ENCODE data around the gene CXXC5.

DNA sequence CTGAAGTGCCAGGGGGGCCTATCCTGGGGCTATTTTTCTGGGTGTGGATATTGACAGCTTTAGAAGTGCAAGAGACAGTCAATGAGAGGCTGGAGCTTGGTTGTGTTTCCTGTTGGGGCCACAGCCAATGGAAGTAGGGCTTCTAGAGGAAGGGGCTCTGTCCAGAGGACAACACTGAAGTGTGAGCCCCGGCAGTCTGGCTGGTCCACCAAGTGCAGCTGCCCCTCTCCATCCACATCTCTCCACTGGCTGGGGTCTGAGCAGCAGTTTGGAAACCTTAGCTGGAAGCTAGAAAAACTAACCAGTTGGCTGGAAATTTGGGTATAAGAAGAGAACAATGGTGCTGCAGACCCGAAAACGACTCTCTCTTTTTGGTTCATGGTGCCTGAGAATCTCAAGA is 83.1 kb downstream of the CXXC5 start:
- TF ChIP-seq, protein P1, sequence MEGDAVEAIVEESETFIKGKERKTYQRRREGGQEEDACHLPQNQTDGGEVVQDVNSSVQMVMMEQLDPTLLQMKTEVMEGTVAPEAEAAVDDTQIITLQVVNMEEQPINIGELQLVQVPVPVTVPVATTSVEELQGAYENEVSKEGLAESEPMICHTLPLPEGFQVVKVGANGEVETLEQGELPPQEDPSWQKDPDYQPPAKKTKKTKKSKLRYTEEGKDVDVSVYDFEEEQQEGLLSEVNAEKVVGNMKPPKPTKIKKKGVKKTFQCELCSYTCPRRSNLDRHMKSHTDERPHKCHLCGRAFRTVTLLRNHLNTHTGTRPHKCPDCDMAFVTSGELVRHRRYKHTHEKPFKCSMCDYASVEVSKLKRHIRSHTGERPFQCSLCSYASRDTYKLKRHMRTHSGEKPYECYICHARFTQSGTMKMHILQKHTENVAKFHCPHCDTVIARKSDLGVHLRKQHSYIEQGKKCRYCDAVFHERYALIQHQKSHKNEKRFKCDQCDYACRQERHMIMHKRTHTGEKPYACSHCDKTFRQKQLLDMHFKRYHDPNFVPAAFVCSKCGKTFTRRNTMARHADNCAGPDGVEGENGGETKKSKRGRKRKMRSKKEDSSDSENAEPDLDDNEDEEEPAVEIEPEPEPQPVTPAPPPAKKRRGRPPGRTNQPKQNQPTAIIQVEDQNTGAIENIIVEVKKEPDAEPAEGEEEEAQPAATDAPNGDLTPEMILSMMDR (IDR thresholded peaks at IDR 0.05) = no peak
- no peak for TF ChIP-seq ZFX (IDR thresholded peaks at IDR 0.05; ENCODE audit: borderline replicate concordance)
